HepG2 (cell line): ENCODE measurements around the gene RNF6. TPM values are rescaled to one million over a fixed set of nuclear protein-coding genes. Genes with fewer than 3 reads are reported as not detected.

ENCODE experiments used
- AGO2 ChIP-seq: fragments of 200-400 bp; formaldehyde crosslinking; optimal IDR thresholded peaks from 2 replicates; pipeline ENCODE3; 2017; ENCODE audit warnings: mild to moderate bottlenecking, low read depth, low read length, moderate library complexity
- CHD4 ChIP-seq: fragments of 200-600 bp; sonication (generic); IDR thresholded peaks from 2 replicates; pipeline ENCODE4 v1.7.0; 2017; ENCODE audit warnings: mild to moderate bottlenecking, low read length, borderline replicate concordance
- DMAP1 ChIP-seq: IDR thresholded peaks from 2 replicates; pipeline ENCODE4 v1.6.1; 2016
- GATAD1 ChIP-seq: IDR thresholded peaks from 2 replicates; pipeline ENCODE4 v1.6.1; 2016; ENCODE audit warnings: missing genetic modification reagents, missing compliant biosample characterization
- MIER3 ChIP-seq: IDR thresholded peaks from 2 replicates; pipeline ENCODE4 v1.6.1; 2016; ENCODE audit warnings: missing compliant biosample characterization, borderline replicate concordance
- RBAK ChIP-seq: sonication (generic); formaldehyde crosslinking; IDR thresholded peaks from 2 replicates; pipeline ENCODE4 v1.5.1; 2020; ENCODE audit warnings: mild to moderate bottlenecking, missing genetic modification reagents
- RNF219 ChIP-seq: sonication (generic); formaldehyde crosslinking; IDR thresholded peaks from 2 replicates; pipeline ENCODE4 v1.5.0; 2020; ENCODE audit warnings: mild to moderate bottlenecking, missing genetic modification reagents
- ZC3H4 ChIP-seq: sonication (generic); formaldehyde crosslinking; IDR thresholded peaks from 2 replicates; pipeline ENCODE4 v1.4.0; 2020; ENCODE audit warnings: missing genetic modification reagents, borderline replicate concordance
- ZMAT3 ChIP-seq: sonication (generic); formaldehyde crosslinking; conservative IDR thresholded peaks from 2 replicates; pipeline ENCODE4 v1.7.0; 2021; ENCODE audit warnings: missing genetic modification reagents
- ZNF362 ChIP-seq: sonication (generic); formaldehyde crosslinking; IDR thresholded peaks from 2 replicates; pipeline ENCODE4 v1.4.0; 2020; ENCODE audit warnings: missing genetic modification reagents, mild to moderate bottlenecking, borderline replicate concordance
- ZNF639 ChIP-seq: conservative IDR thresholded peaks from 2 replicates; pipeline ENCODE4 v1.6.1; 2018; ENCODE audit warnings: missing genetic modification reagents
- ZNF646 ChIP-seq: sonication (generic); formaldehyde crosslinking; IDR thresholded peaks from 2 replicates; pipeline ENCODE4 v1.9.0; 2021; ENCODE audit warnings: mild to moderate bottlenecking, missing genetic modification reagents
- polyA plus RNA-seq, 8 experiments: library from polyadenylated mRNA; depleted of rRNA in 3 of 8; stranded (reverse) in 7 of 8; unstranded in 1 of 8; fragments of >200 nt; fragmentation: Illumina TruSeq in 4 of 8; extraction: Trizol in 4 of 8; gene quantifications; 2 replicates each; pipeline versions ENCODE4 v1.2.1 to v1.2.3, GENCODE V29; 2011 to 2016; ENCODE audit warnings: low read depth in 4 of 8, missing spikeins in 1 of 8, mixed read lengths in 1 of 8; ENCODE audit not compliant: insufficient read depth in 1 of 8
- total RNA-seq, 5 experiments: library from RNA; depleted of rRNA; stranded (reverse); fragments of >200 nt; fragmentation: Illumina TruSeq; extraction: Trizol; gene quantifications; 2 replicates each; pipeline ENCODE4 v1.2.3, GENCODE V29; 2016; ENCODE audit warnings: low read depth in 1 of 5
- TF ChIP-seq, protein P1 (sequence below): IDR thresholded peaks from 2 replicates; pipeline ENCODE4 v1.6.1; 2016; ENCODE audit warnings: missing compliant biosample characterization, missing genetic modification reagents, borderline replicate concordance
- TF ChIP-seq, protein P2 (sequence below): sonication (generic); formaldehyde crosslinking; conservative IDR thresholded peaks from 2 replicates; pipeline ENCODE4 v1.4.0; 2020; ENCODE audit warnings: missing genetic modification reagents

The RNF6 gene
- total and polyA plus RNA-seq, 2 of the 13 experiments (the other 11 are each of a cell fraction or from before 2014, with no cell fraction given) = 14.6 to 36.8 TPM

DNA sequence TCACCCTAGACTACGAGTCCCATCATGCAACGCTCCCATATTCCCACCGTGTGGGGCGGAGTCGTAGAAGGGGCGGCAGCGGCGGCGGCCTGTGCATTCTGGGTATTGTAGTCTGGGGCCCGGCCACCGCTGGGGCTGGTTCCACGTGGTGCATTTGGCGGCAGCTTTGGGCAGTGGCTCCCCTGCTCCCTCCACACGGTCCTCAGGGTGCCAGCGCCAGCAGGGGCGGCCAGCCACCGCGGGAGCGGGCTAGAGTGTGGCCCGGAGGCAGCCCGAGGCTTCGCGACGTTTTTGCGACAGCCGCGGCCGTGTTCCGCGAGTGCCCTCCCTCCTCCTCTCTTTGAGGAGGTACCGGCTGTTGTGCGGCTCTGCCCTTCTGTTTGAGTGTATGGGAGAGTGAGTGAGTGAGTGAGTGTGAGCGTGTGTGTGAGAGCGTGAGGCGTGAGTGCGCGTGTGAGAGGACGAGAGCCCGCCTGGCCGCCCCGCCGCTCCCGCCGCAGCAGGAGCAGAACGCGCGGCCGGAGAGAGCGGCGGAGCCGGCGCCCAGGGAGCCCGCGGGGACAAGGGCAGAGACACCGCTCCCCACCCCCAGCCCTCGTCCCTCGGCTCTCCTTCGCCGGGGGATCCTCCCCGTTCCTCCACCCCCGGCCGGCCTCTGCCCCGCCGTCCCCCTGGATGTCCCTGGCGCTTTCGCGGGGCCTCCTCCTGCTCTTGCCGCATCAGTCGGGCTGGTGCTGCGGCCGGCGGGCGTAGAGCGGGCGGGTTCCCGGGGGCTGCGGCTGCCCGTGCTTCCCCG lies 31.9 kb upstream of the RNF6 start, which contains the start of gene CDK8 (continued):
- TF ChIP-seq GATAD1 (CRISPR knock-in tag) (peak; percentile 88), AGO2 (peak; percentile 62), ZC3H4 (no peak), RBAK (no peak), DMAP1 (CRISPR knock-in tag) (peak; percentile 70; the same call in 1 of the 2 replicates), ZMAT3 (CRISPR knock-in tag) (0 out of 2 replicates have a peak, but pooled peaks have one; percentile 6), CHD4 (no peak), ZNF646 (CRISPR knock-in tag) (no peak; the same call in 1 of the 2 replicates), MIER3 (CRISPR knock-in tag) (0 out of 2 replicates have a peak, but pooled peaks have one; percentile 15), ZNF362 (CRISPR knock-in tag) (no peak), ZNF639 (CRISPR knock-in tag) (no peak; the same call in 1 of the 2 replicates), RNF219 (CRISPR knock-in tag) (no peak)
- TF ChIP-seq, protein P1, sequence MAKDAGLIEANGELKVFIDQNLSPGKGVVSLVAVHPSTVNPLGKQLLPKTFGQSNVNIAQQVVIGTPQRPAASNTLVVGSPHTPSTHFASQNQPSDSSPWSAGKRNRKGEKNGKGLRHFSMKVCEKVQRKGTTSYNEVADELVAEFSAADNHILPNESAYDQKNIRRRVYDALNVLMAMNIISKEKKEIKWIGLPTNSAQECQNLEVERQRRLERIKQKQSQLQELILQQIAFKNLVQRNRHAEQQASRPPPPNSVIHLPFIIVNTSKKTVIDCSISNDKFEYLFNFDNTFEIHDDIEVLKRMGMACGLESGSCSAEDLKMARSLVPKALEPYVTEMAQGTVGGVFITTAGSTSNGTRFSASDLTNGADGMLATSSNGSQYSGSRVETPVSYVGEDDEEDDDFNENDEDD = peak; percentile 86
- TF ChIP-seq, protein P2, sequence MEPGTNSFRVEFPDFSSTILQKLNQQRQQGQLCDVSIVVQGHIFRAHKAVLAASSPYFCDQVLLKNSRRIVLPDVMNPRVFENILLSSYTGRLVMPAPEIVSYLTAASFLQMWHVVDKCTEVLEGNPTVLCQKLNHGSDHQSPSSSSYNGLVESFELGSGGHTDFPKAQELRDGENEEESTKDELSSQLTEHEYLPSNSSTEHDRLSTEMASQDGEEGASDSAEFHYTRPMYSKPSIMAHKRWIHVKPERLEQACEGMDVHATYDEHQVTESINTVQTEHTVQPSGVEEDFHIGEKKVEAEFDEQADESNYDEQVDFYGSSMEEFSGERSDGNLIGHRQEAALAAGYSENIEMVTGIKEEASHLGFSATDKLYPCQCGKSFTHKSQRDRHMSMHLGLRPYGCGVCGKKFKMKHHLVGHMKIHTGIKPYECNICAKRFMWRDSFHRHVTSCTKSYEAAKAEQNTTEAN (CRISPR knock-in tag) = peak; percentile 98
